A673 (cell line): ENCODE results near the gene EPHA4. TPM values are rescaled to one million over a fixed set of nuclear protein-coding genes. Genes with fewer than 3 reads are reported as not detected.

ENCODE experiments used
- BruUV-seq: library from RNA; stranded (reverse); fragments of 400-500 nt; replicated peaks from 2 replicates; lab custom pipeline; 2021; lab: Mats Ljungman, UMichigan
- CTCF ChIA-PET: fragments of 300-600 bp; sonication (Branson Sonifier 250); formaldehyde crosslinking; loops from one replicate; lab custom pipeline; 2022; ENCODE audit warnings: antibody characterized with exemption; lab: Charles Lee
- POLR2A ChIA-PET: fragments of 300-600 bp; sonication (Branson Sonifier 250); formaldehyde crosslinking; loops from one replicate; lab custom pipeline; 2022; ENCODE audit warnings: antibody characterized with exemption; ENCODE audit not compliant: low non-redundant PET; lab: Charles Lee
- DNase-seq: peaks from one replicate; pipeline ENCODE4 v3.0.0-alpha.2; 2015; ENCODE audit warnings: low spot score
- H3K27ac ChIP-seq: fragments of 200-600 bp; sonication (generic); 2 replicates; pipeline ENCODE4 v1.5.1; 2016; ENCODE audit warnings: mixed run types, low read depth, mild to moderate bottlenecking, mixed read lengths, antibody characterized with exemption, low read length; ENCODE audit not compliant: poor library complexity, severe bottlenecking
- H3K27me3 ChIP-seq: fragments of 200-600 bp; sonication (generic); replicated peaks from 2 replicates; pipeline ENCODE4 v1.6.1; 2017; ENCODE audit warnings: mixed run types, low read depth, mild to moderate bottlenecking, mixed read lengths, antibody characterized with exemption, low read length; ENCODE audit not compliant: insufficient read depth, poor library complexity
- H3K36me3 ChIP-seq: fragments of 200-600 bp; sonication (generic); 2 replicates; pipeline ENCODE4 v1.6.1; 2016; ENCODE audit warnings: mixed run types, mild to moderate bottlenecking, mixed read lengths, antibody characterized with exemption, low read length; ENCODE audit not compliant: insufficient read depth, poor library complexity, severe bottlenecking
- H3K4me1 ChIP-seq: fragments of 200-600 bp; sonication (generic); 2 replicates; pipeline ENCODE4 v1.6.1; 2017; ENCODE audit warnings: mixed run types, mild to moderate bottlenecking, mixed read lengths, antibody characterized with exemption, low read length; ENCODE audit not compliant: insufficient read depth, poor library complexity, severe bottlenecking
- H3K4me3 ChIP-seq: fragments of 200-600 bp; sonication (generic); 2 replicates; pipeline ENCODE4 v1.5.1; 2016; ENCODE audit warnings: low read depth, mixed run types, mild to moderate bottlenecking, mixed read lengths, low read length; ENCODE audit not compliant: poor library complexity, severe bottlenecking
- H3K9me3 ChIP-seq: fragments of 200-600 bp; sonication (generic); 2 replicates; pipeline ENCODE4 v1.6.1; 2016; ENCODE audit warnings: mixed run types, low read depth, mild to moderate bottlenecking, mixed read lengths, antibody characterized with exemption, low read length; ENCODE audit not compliant: poor library complexity, severe bottlenecking
- CTCF ChIP-seq: fragments of 300-800, 200-600 bp; sonication (generic); conservative IDR thresholded peaks from 2 replicates; pipeline ENCODE4 v1.5.1; 2017; ENCODE audit warnings: low read depth, mild to moderate bottlenecking, antibody characterized with exemption, low read length, moderate library complexity, mixed read lengths
- EZH2 ChIP-seq: fragments of 200-600 bp; sonication (generic); IDR thresholded peaks from 2 replicates; pipeline ENCODE4 v1.6.1; 2017; ENCODE audit warnings: borderline replicate concordance, low read depth, mild to moderate bottlenecking, mixed read lengths, antibody characterized with exemption, low read length; ENCODE audit not compliant: poor library complexity, severe bottlenecking
- intact Hi-C: fragments of 100-400 bp; cut with micrococcal nuclease; formaldehyde crosslinking; loops from one replicate; pipeline ENCODE4 v1.10.0; 2022; ENCODE audit not compliant: unreplicated experiment
- total RNA-seq: library from RNA; stranded (reverse); gene quantifications from 2 replicates; pipeline ENCODE4 v1.2.3, GENCODE V29; 2021

The EPHA4 gene
- total RNA-seq, 1 experiment from 2014 or later = 39.5 TPM

GRCh38 chr2:221423210-221423804 lies 148.8 kb downstream of the EPHA4 start:
- TF ChIP-seq CTCF (no peak), EZH2 (no peak)
- POLR2A ChIA-PET = no interaction called here
- H3K36me3 ChIP-seq = peaks cover 18% of the 10 kb centered on the region
- no peak for DNase-seq
- H3K27ac ChIP-seq = no peak overlapping the region
- H3K27me3 ChIP-seq = no peaks in the 10 kb centered on the region
- BruUV-seq = no TSS peak
- no peak overlapping the region for H3K4me3 ChIP-seq
- H3K4me1 ChIP-seq = no peaks in the 10 kb centered on the region
- intact Hi-C loops = no loop called here
- CTCF ChIA-PET = no interaction called here
- no peaks in the 10 kb centered on the region for H3K9me3 ChIP-seq

- Histone ChIP-seq H3K27me3 (no peaks in the 10 kb centered on the region), H3K4me3 (no peak overlapping the region), H3K4me1 (no peaks in the 10 kb centered on the region), H3K9me3 (no peaks in the 10 kb centered on the region), H3K36me3 (peaks cover 18% of the 10 kb centered on the region), H3K27ac (no peak overlapping the region)
- TF ChIP-seq CTCF (no peak), EZH2 (no peak)
- no TSS peak for BruUV-seq
- ChIA-PET POLR2A (no interaction called here), CTCF (no interaction called here)
- intact Hi-C loops = no loop called here
- DNase-seq = no peak
Observed at GRCh38 chr2:221422516-221423209, 149.4 kb downstream of the EPHA4 start.

- Histone ChIP-seq H3K4me3 (no peak overlapping the region), H3K27ac (no peak overlapping the region), H3K27me3 (no peaks in the 10 kb centered on the region), H3K36me3 (peaks cover 13% of the 10 kb centered on the region), H3K4me1 (no peaks in the 10 kb centered on the region), H3K9me3 (no peaks in the 10 kb centered on the region)
- ChIA-PET CTCF (no interaction called here), POLR2A (no interaction called here)
- TF ChIP-seq EZH2 = no peak
- no peak for TF ChIP-seq CTCF
- intact Hi-C loops = no loop called here
- no peak for DNase-seq
- no TSS peak for BruUV-seq
Observed at GRCh38 chr2:221420245-221420644, 151.9 kb downstream of the EPHA4 start.
